K562 (cell line): ENCODE measurements around the gene MAPK13. TPM values are rescaled to one million over a fixed set of nuclear protein-coding genes. Genes with fewer than 3 reads are reported as not detected.
A peak's percentile ranks its signal among the peaks of the same experiment; 100 is the strongest.

Source experiments
- ATAC-seq: fragments of 200-7000 bp; cut with Tn5 transposase; 3 replicates; pipeline ENCODE4 v1.9.1; 2020; ENCODE audit warnings: moderate library complexity
- BruUV-seq: library from RNA; stranded (reverse); fragments of 400-500 nt; replicated peaks from 2 replicates; lab custom pipeline; 2021; lab: Mats Ljungman, UMichigan
- CTCF ChIA-PET: fragments of 300-600 bp; formaldehyde crosslinking; extraction: SDS; loops from one replicate; lab custom pipeline; 2021; ENCODE audit warnings: low intra/inter-chr PET ratio; lab: Yijun Ruan, JAX
- POLR2A ChIA-PET: fragments of 300-600, 350-650 bp; sonication (Branson Sonifier 250); formaldehyde crosslinking; extraction: SDS; loops from one replicate; lab custom pipeline; 2021; ENCODE audit warnings: antibody characterized with exemption, inconsistent platforms; lab: Yijun Ruan, JAX
- DNase-seq, 4 experiments: peaks; one replicate each; pipeline versions ENCODE4 v3.0.0 to v3.0.0-alpha.2; 2011 to 2018; ENCODE audit warnings: low spot score in 3 of 4, mixed read lengths in 3 of 4; ENCODE audit errors: extremely low read depth in 1 of 4
- FAIRE-seq: peaks from 2 replicates; lab custom pipeline; 2011; peaks lifted over from hg19 to GRCh38; lab: Jason Lieb, UNC
- H2AFZ ChIP-seq: 2 replicates; pipeline ENCODE4 v1.6.0; 2011; ENCODE audit warnings: low read depth, low read length, control low read depth, inconsistent platforms
- H3K27ac ChIP-seq: fragments of 200-600 bp; 3 replicates; pipeline ENCODE4 v1.8.0; 2011; ENCODE audit warnings: low read depth, mild to moderate bottlenecking, control low read depth, inconsistent platforms, low read length, moderate library complexity, mixed read lengths; ENCODE audit errors: extremely low read depth
- H3K27me3 ChIP-seq, 2 experiments: fragments of 300-600 bp in 1 of 2; 2 replicates in 1 of 2; 3 replicates in 1 of 2; pipeline versions ENCODE4 v1.6.0 to v1.8.0; 2011; ENCODE audit warnings: inconsistent platforms in 2 of 2, low read length in 2 of 2, mild to moderate bottlenecking in 1 of 2, mixed read lengths in 1 of 2, moderate library complexity in 1 of 2; ENCODE audit not compliant: control insufficient read depth in 2 of 2, insufficient read depth in 2 of 2
- H3K36me3 ChIP-seq: fragments of 300-600 bp; 3 replicates; pipeline ENCODE4 v1.8.0; 2011; ENCODE audit warnings: mild to moderate bottlenecking, low read length, inconsistent platforms; ENCODE audit not compliant: control insufficient read depth, insufficient read depth
- H3K4me1 ChIP-seq, 2 experiments: fragments of 200-600 bp in 1 of 2; replicated peaks in 1 of 2; 2 replicates in 1 of 2; 3 replicates in 1 of 2; pipeline versions ENCODE4 v1.5.1 to v1.8.0; 2011; ENCODE audit warnings: inconsistent platforms in 2 of 2, low read length in 2 of 2, mild to moderate bottlenecking in 1 of 2, mixed read lengths in 1 of 2, moderate library complexity in 1 of 2; ENCODE audit not compliant: control insufficient read depth in 2 of 2, insufficient read depth in 2 of 2
- H3K4me2 ChIP-seq: 2 replicates; pipeline ENCODE4 v1.6.1; 2011; ENCODE audit warnings: low read length, control low read depth, inconsistent platforms, mixed read lengths; ENCODE audit not compliant: insufficient read depth
- H3K4me3 ChIP-seq: fragments of 200-600 bp; sonication (generic), shearing (Covaris generic); 2 replicates; pipeline ENCODE4 v1.5.1; 2016; ENCODE audit warnings: control low read depth, inconsistent platforms
- H3K79me2 ChIP-seq: fragments of 200-600 bp; 3 replicates; pipeline ENCODE4 v1.8.0; 2011; ENCODE audit warnings: low read length, inconsistent platforms; ENCODE audit not compliant: control insufficient read depth, insufficient read depth
- H3K9ac ChIP-seq, 2 experiments: 2 replicates each; pipeline versions ENCODE4 v1.6.0 to v1.6.1; 2011; ENCODE audit warnings: low read depth in 2 of 2, low read length in 2 of 2, control low read depth in 1 of 2, inconsistent platforms in 1 of 2, mild to moderate bottlenecking in 1 of 2, mixed read lengths in 1 of 2; ENCODE audit not compliant: insufficient read depth in 1 of 2
- H3K9me1 ChIP-seq: one replicate; pipeline ENCODE4 v1.6.0; 2011; ENCODE audit warnings: inconsistent platforms, mild to moderate bottlenecking, low read length, moderate library complexity; ENCODE audit not compliant: control insufficient read depth, insufficient read depth
- H3K9me3 ChIP-seq: replicated peaks from 2 replicates; pipeline ENCODE4 v1.5.1; 2011; ENCODE audit warnings: low read depth, low read length, inconsistent platforms; ENCODE audit not compliant: control insufficient read depth, insufficient read depth
- H4K20me1 ChIP-seq: replicated peaks from 2 replicates; pipeline ENCODE4 v1.6.1; 2011; ENCODE audit warnings: low read length, inconsistent platforms, mixed read lengths; ENCODE audit not compliant: control insufficient read depth, insufficient read depth
- BCOR ChIP-seq: fragments of 450-650 bp; IDR thresholded peaks from 2 replicates; pipeline ENCODE4 v1.6.1; 2016
- KDM1A ChIP-seq, 2 experiments: fragments of 450-650 bp; IDR thresholded peaks; 2 replicates each; pipeline ENCODE4 v1.6.1; 2016; ENCODE audit warnings: mild to moderate bottlenecking in 2 of 2
- PHF8 ChIP-seq: fragments of 200-600 bp; sonication (generic); IDR thresholded peaks from 2 replicates; pipeline ENCODE4 v1.6.1; 2012; ENCODE audit warnings: mixed run types, mild to moderate bottlenecking, inconsistent platforms, low read length, moderate library complexity, borderline replicate concordance
- SRSF3 ChIP-seq: fragments of 200-400 bp; formaldehyde crosslinking; IDR thresholded peaks from 2 replicates; pipeline ENCODE4 v1.6.1; 2016; ENCODE audit warnings: mild to moderate bottlenecking, low read length, moderate library complexity; ENCODE audit not compliant: insufficient read depth
- ZBTB1 ChIP-seq: sonication (generic); formaldehyde crosslinking; IDR thresholded peaks from 2 replicates; pipeline ENCODE4 v1.8.1; 2023; ENCODE audit warnings: missing genetic modification reagents, low read depth, mild to moderate bottlenecking, borderline replicate concordance
- ZC3H11A ChIP-seq: IDR thresholded peaks from 2 replicates; pipeline ENCODE4 v1.6.1; 2012; ENCODE audit warnings: low read depth, low read length, improper control_type of control experiment
- ZFP36 ChIP-seq: fragments of 150-350 bp; IDR thresholded peaks from 2 replicates; pipeline ENCODE4 v1.6.1; 2018; ENCODE audit warnings: low read length, low read depth; ENCODE audit not compliant: partially characterized antibody
- ZNF12 ChIP-seq: sonication (generic); formaldehyde crosslinking; IDR thresholded peaks from 2 replicates; pipeline ENCODE4 v1.4.0; 2020; ENCODE audit warnings: mild to moderate bottlenecking, missing genetic modification reagents
- WGBS: fragments of 100-300 bp; shearing (Covaris generic); methylation state at CpG from one replicate; pipeline ENCODE4 v1.1.6; 2016; ENCODE audit warnings: low coverage, mixed read lengths; ENCODE audit not compliant: insufficient coverage; ENCODE audit errors: missing lambda C conversion rate; 5-methylcytosine and 5-hydroxymethylcytosine counted together
- in situ Hi-C: fragments of 300-500 bp; cut with MboI; formaldehyde crosslinking; loops from 4 replicates; pipeline ENCODE4 v1.15.0; 2018; ENCODE audit warnings: inconsistent platforms, mixed read lengths
- intact Hi-C: fragments of 100-400 bp; cut with micrococcal nuclease; formaldehyde crosslinking; loops from 2 replicates; pipeline ENCODE4 v1.14.2; 2022
- polyA plus RNA-seq, 8 experiments: library from polyadenylated mRNA; depleted of rRNA in 4 of 8; stranded (reverse) in 5 of 8; unstranded in 3 of 8; fragments of >200 nt; fragmentation: Nextera tagmentation in 2 of 8; fragmentation: Illumina TruSeq in 1 of 8; extraction: Ambion mirVana in 2 of 8; extraction: Trizol in 1 of 8; gene quantifications; 2 replicates each; pipeline versions ENCODE4 v1.2.1 to v1.2.3, GENCODE V29; 2011 to 2014; ENCODE audit warnings: inconsistent platforms in 1 of 8, missing spikeins in 1 of 8
- total RNA-seq, 7 experiments: library from RNA; depleted of rRNA in 6 of 7; stranded (reverse); fragments of >200 nt in 6 of 7; fragmentation: Illumina TruSeq in 2 of 7; extraction: Trizol in 2 of 7; gene quantifications; 2 replicates each; pipeline versions ENCODE4 v1.2.1 to v1.2.3, GENCODE V29; 2011 to 2021; ENCODE audit warnings: low replicate concordance in 1 of 7

The MAPK13 gene
- total and polyA plus RNA-seq, 9 of the 15 experiments (the other 6 are each of a cell fraction or from before 2014, with no cell fraction given): 0.03 to 2.3 (median 0.48) TPM; not detected in 1

DNA sequence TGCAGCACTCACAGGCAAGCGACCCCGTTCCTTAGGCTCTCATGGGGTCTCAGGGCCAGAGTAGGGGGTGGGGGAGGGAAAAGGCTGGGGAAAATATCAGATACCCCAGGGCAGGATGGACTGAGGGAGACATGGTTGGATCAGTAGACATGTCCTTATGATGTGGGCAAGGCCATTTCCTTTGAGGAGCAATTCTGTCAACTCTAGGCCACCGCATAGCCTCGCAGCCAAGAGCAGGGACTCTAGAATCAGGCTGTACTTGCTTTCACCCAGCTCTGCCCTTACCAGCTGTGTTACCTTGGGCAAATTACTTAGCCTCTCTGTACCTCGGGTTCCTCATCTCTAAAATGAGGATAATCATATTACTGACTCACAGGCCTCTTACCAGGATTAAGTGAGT is 2.2 kb upstream of the MAPK13 start:
- Histone ChIP-seq H3K4me3 (no peak overlapping the region), H3K36me3 (no peaks in the 10 kb centered on the region), H3K27ac (peak overlapping the region; percentile 69; the same call in 2 of the 3 replicates), H3K79me2 (no peaks in the 10 kb centered on the region), H4K20me1 (no peaks in the 10 kb centered on the region), H3K9ac (peak overlapping the region in 1 of 2 experiments; percentile 21; a peak in 1 of 4 replicates), H3K4me2 (peak overlapping the region; percentile 44), H3K4me1 (peaks cover 26 to 32% of the 10 kb centered on the region in 2 experiments), H2AFZ (peak overlapping the region; percentile 74), H3K9me3 (no peaks in the 10 kb centered on the region), H3K27me3 (peaks cover under 1 to 7% of the 10 kb centered on the region in 2 experiments; a peak in 3 of 5 replicates), H3K9me1 (no peaks in the 10 kb centered on the region)
- 61% methylated on average over 5 of the region's 5 CpGs for WGBS
- TF ChIP-seq PHF8 (0 out of 2 replicates have a peak, but pooled peaks have one; percentile 5), ZFP36 (peak; percentile 40), ZNF12 (CRISPR knock-in tag) (no peak), ZC3H11A (no peak), KDM1A (IDR thresholded peaks at IDR 0.05) (0 out of 4 replicates have a peak, but pooled peaks of 1 of the 2 experiments have one; percentile 8), BCOR (peak; percentile 37; the same call in 1 of the 2 replicates), SRSF3 (no peak), ZBTB1 (CRISPR knock-in tag) (no peak)
- TSS peak; percentile 82 for BruUV-seq
- FAIRE-seq (no peak), DNase-seq (no peak), ATAC-seq (no peak)
- ChIA-PET CTCF (no interaction called here), POLR2A (interaction anchor here (1.0 kb wide), 1 partner anchor 32 kb away, joined by 3 read pairs; no protein-coding TSS in a partner anchor)
- intact Hi-C loops: no loop called here
- in situ Hi-C loops: no loop called here
